Measurements from ENCODE around the gene ZNRF3.
A peak's percentile ranks its signal among the peaks of the same experiment; 100 is the strongest.
"Not testable (repeated sequence)": the region's sequence is repeated elsewhere in the genome, so short reads cannot be mapped to it uniquely, and the experiment has no call there.

Gene ZNRF3

DNA sequence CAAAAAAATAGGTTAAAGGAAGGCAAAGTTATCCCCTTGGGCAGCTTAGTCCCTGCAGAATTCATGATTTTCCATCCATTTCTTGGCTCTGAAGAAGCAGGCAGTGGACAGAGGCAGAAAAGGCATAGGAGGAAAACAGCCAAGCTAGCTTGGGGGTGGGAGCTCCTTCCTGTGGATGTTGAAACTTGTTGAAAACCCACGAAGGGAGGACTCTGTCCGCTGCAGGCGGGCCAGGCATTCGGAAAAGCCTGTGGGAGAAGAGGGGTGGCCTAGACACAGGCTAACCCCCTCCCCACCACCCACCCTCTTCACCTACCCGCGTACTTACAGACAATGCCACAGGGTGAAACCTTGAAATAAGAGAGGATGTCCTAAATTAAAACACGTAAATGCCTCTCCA lies 106.1 kb downstream of the ZNRF3 start:
- DNase-seq = no peak

DNA sequence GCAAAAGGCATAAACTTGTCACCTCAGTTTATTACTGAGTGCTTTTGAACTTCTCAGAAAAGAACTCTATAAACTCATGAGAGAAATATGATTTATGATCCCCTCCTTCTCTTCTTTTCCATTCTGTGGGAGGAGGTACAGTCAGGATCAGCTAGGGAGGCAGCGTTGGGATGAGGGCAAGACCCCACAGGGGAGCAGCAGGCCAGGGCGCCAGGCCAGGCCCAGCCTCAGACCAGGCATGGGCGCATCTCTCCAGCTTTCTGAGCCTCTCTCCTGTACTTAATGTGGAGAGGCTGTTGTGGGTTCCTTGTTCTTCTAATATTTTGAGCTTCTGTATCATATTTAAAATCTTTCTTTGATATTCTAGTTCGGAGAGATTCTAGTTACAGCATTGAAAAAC lies 106.5 kb downstream of the ZNRF3 start:
- DNase-seq = no peak

DNA sequence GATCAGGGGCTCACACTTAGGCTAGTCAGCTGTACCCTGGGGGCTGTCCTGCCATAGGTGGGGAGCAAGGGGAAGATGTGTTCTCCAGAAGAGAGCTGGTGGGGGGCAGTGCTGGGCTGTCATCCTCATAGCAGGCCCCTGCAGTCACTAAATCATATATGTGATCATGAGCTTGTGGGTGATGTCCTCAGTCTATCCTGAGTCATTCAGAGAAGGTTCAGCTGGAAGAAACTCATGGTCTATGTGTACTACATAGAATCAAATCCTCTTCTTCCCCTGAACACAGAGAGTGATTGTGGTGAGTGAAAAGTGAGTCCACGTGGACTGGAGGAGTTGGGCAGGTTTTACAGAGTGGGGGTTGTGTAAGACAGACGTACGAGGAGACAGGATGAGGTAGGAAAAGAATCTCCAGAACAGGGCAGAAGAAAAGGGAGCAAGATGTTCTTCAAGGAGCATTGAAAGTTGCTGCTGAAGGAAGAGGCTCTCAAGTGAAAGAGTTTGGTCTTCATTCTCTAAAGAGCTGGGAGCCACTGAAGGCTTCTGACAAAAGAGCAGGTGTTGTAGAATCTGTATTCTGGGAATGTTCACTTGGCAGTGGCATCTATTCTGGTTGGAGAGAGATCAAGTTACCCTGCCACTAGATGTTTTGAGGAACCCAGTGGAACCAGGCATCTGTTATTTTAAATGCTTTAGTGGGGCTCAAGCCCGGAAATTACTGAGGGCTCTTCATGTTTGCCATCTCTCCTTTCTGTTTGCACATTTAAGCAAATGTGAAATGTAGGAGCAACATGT lies 109.4 kb downstream of the ZNRF3 start:
- DNase-seq = no peak

DNA sequence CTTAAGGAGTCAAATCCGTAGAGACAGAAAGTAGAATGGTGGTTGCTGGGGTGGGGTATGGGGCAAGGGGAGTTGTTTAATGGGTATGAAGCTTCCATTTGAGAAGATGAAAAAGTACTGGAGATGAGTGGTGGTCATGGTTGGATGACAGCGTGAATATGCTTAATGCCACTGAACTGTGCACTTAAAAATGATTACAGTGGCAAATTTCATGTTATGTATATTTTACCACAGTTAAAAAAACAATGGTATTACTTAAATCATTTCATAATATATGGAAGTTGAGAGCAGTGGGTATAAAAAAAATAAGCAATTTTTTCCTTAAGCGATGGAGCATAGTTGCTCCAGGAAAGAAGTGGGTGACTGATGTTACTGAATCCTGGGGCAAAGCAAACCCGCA lies 111.2 kb downstream of the ZNRF3 start:
- no peak for DNase-seq

DNA sequence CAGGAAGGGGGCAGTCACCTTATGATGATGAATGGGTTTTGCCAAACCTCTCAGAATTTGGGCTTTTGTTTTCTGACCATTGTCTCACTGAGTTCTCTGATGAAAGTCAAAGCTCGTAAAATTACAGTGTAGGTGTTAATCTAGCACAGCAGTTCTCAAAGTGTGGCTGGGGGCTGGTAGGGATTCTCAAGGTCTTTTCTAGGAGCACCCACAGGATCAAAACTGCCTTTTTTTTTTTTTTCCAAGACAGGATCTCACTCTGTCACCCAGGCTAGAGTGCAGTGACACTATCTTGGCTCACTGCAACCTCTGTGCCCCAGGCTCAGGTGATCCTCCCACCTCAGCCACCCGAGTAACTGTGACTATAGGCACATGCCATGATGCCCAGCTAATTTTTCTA lies 112.2 kb downstream of the ZNRF3 start:
- DNase-seq = no peak

DNA sequence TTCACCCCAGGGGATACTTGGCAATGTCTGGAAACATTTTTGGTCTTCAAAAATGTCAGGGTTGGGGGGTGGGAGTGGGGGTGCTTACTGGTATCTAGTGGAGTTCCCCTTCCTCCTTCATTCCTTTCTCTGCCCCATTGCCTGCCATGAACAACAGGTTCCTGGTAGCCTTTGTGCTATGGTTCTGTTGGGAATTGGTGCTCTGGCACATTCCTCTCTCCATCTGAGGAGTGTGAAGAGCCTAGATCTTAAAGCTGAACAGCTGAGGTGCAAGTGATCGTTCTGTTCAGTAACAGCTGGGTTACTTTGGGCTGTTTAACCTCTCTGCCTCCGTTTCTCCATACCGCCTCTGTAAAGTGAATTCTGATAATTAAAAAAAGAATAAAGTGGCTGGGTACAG lies 114.0 kb downstream of the ZNRF3 start:
- no peak for DNase-seq

DNA sequence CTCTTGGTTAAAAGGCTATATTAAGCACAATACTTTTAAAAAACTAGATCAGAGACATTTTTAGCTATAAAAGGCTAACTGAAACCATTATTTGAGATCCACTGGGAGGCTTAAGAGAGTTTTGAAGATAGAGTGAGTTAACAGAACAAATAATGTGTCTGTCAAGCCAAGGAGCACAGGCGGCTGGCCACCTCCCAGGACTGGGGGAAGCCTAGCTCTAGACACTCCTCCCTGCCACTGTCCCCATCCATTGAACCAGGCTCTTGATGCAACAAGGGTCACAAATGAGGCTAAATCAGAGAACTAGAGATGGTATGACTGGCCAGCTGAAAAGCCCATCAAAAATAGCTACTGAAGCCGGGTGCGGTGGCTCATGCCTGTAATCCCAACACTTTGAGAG lies 115.3 kb downstream of the ZNRF3 start:
- no peak for DNase-seq

DNA sequence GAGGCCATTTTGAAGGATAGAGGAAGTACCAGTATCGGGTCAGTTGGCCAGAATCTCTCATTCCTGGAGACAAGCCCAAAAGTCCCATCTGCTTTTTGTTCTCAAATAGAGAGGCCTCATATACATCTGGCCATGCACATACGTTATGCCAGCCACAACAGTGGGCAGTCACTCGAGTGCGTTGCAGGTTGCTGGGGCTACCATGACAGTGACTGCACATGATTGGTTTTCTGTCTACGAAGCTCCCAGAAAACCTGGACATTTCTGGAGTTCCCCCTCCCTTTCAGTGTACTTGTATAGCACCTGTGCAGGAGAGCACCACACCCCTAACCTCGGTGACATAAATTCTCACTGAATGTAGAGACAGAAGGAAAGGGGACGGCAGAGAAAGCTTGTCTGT lies 116.1 kb downstream of the ZNRF3 start:
- no peak for DNase-seq

DNA sequence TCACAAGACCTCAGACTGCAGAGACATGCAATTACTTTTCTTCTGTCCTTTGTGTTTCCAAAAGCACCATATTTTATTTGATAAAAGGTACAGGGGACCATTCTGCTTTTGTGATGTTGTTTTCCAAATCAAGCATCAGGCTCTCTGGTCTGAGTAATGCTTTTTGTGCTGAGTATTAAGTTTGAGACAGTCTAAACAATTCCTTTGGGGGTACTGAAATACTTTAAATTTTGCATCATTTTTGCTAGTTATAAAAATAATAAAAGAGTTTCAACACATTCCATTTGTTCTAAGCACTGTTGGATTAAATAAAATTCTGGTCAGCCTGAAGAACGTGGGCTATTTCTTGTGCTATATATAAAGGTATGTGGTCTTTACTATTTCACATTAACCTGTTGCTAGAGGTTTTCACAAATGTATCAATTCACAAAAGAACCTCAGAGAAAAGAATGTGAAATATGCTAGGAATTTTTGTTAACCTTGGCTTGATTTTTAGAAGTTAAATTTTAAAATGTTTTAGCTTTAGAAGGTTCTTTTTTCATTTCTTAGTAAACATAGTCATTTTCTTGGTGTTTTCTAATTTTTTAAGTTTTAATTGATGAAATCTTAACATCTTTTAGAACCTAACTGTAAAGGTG lies 116.7 kb downstream of the ZNRF3 start:
- no peak for DNase-seq

DNA sequence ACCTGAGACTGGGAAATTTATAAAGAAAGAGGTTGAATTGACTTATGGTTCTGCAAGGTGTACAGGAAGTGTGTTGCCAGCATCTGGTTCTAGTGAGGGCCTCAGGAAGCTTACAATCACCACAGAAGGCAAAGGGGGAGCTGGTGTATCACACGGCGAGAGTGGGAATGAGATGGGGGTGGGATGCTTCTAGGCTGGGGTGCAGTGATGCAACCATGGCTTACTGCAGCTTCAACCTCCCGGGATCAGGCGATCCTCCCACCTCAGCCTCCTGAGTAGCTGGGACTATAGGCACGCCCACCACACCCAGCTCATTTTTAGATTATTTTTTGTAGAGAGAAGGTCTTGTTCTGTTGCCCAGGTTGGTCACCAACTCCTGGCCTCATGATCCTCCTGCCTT lies 117.3 kb downstream of the ZNRF3 start:
- no peak for DNase-seq

DNA sequence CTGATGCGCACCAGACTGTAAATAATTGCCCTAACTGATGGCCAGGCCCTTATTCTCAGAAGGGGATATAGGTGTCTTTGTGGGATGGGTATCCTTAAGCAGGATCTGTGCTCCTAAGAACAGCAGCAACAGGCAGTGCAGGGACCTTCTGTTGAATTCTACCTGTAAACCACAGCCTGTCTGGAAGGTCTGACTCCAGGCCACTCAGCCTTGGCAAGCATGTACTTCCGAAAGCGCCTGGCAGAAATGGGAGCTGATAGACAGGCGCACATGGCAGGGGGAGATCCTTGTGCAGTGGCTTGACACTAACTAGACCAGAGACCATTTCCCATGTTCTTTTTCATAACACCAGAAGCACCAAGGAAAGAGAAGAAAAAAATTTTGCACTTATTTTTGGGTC lies 119.2 kb downstream of the ZNRF3 start:
- no peak for DNase-seq

DNA sequence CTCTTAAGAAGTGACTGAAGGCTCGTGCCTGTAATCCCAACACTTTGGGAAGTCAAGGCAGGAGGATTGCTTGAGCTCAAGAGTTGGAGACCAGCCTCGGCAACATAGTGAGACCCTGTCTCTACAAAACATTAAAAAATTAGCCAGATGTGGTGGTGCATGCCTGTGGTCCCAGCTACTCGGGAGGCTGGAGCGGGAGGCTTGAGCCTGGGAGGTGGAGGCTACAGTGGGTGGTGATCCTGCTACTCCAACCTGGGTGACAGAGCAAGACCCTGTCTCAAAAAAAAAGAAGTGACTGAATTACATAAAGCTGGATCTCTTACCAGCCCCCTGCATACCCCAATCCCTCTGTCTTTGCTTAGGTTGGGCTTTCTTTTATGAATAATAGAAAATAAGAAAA lies 120.2 kb downstream of the ZNRF3 start:
- no peak for DNase-seq

DNA sequence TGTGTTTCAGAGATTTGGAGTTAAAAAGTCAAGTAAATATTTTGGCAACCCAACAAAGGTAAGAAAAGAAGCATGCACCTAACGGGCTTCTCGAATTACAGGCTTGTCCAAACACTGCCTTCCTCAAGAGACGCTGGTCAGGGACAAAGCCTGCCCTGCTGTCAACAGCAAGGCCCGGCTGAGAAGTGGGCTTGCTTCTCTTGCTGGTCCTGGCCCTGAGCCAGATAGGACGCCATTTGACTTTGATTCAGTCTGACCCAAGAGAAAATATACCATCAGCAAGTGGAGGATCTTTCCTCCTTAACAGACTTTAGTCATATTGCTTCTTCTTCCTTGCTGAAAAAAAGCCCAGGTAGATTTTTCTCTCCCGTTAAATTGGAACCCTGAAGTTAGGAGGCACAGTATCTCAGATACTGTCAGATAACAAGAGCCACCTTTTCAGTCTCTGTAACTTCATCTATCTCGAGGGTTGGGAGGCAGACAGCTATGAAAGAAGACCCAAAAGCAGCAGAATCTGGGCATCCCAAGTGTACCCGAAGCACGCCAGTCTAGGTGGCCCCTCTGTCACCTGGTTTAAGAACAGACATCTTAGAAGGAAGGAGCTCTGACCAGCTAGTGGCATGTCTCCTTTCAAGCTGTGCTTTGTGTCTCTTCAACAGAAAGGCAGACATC lies 120.7 kb downstream of the ZNRF3 start:
- no peak for DNase-seq

DNA sequence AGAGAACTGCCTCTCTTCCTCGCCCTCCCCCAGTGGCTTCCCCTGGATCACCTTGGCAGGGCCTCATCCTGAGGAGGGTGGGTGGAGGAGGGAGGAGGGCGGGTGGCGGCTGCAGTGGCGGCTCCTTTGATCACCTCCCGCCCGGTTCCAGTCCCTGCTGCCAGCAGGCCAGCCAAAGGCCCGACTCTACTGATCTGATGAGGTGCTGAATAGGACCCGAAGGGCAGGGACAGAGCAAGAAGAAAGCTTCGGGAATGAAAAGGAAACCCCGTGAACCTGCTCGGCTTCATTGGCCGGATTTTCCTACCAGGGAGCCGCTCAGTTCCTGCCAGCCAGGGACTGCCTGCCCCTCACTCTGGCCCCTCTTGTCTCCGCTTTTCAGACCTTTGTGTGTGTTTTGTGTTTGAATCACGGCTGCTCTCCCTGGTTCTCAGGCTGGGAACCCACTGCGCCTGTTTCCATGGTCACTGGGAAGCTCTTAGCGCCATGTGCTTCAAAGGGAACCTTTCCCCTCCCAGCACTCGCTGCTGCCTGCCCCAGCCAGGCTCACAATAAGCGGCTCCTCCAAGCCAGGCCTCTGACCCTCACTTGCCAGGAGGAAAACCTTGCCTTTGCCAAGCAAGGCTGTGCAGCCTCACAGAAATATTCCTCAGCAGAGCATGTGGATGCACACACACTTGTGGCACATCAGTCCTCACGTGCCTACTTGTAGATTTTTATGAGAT lies 121.4 kb downstream of the ZNRF3 start:
- DNase-seq = peak; percentile 62

DNA sequence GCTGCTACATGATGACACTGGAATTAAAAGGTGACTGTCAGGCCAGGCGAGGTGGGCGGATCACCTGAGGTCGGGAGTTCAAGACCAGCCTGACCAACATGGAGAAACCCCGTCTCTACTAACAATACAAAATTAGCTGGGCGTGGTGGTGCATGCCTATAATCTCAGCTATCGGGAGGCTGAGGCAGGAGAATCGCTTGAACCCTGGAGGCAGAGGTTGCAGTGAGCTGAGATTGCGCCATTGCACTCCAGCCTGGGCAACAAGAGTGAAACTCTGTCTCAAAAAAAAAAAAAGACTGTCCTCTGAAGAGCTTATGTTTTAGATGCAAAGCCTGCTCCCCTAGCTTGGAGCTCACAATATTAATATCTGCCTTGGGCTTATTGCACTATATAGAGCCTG lies 122.4 kb downstream of the ZNRF3 start:
- DNase-seq = not testable (repeated sequence)

DNA sequence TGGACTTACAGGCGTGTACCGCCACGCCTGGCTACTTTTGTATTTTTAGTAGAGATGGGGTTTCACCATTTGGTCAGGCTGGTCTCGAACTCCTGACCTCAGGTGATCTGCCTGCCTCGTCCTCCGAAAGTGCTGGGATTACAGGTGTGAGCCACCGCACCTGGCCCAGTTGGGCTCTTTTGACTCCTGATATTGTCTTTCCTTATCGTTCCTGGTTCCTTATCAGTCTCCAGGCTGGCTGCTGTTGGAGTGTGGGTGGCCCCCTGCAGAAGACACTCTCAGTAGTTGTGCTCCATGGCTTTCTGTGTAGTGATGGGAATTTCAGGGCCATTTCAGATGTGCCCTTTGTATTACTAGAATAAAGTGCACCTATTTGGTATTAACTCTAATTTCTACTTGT lies 123.0 kb downstream of the ZNRF3 start:
- no peak for DNase-seq

DNA sequence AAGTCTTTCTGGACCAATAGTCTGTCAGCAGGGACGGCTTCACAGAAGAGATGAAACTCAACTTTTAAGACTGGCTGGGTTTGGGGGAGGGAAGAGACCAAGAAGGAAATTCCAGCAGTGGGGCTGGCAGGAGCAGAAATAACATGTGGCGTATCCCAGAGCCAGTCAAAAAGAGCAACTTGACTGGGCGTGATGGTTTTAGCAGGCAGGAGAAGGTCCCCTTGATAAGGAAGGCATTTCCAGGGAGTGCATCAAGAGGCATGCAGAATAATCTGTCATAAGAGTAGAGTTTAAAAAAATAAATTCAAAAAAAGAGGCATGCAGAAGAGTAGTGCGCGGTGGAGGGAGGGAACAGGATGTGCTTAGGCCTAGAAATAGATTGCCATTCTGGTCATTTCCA lies 125.8 kb downstream of the ZNRF3 start:
- DNase-seq = no peak

DNA sequence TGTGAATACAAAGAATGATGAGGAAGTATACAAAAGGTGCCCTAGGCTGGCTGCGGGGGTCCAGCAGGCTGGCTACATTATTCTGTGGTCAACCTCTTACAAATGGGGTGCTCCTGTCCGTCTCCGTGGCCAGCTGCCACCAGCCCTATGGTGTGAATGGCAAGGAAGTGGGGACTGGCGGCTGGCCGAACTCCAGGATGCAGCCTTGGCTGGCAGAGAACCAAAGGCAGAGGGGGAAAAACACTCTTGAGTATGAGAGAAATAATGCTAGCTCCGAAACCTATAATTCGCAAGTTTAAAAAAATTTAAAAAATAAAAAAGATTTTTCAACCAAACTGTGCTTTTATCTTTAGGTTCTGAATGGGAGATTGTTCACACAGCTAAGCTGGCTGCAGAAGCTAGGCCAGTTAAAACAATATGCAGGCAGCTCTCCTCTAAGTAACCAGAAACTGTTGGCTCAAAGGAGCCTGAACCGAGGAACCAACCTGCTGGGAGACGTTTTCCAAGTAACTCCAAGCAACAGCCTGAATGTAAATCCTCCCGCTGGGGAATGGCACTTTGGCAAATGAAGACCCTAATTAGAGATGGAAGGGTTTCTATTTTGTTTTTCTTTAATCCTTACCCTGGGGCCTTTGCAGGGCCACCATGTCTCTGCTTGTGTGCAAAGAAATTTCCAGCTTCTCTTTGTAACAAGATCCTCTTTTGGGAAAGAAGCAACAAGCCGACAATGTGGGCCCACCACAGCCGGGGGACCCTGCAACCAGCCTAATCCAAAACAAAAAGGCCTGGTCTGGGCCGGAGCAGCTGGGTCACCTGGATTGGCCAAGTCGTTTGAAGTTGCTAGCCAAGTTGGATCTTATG lies 128.1 kb downstream of the ZNRF3 start:
- no peak for DNase-seq

DNA sequence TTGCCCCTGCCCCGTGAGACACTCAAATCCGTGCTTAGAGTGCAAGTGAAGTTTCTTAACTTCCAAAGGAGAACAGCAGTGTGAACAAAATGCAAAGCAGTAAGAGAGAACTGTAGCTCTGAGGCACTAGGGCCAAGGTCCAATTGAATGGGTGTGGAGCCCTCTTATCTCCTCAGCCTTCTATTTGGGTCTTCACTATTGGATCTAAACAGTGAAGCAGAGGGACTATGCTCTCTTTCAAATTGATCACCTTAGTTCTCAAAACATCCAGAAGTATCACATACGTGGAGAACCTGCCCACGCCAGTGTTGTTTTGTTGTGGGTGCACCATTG lies 128.7 kb downstream of the ZNRF3 start:
- no peak for DNase-seq

DNA sequence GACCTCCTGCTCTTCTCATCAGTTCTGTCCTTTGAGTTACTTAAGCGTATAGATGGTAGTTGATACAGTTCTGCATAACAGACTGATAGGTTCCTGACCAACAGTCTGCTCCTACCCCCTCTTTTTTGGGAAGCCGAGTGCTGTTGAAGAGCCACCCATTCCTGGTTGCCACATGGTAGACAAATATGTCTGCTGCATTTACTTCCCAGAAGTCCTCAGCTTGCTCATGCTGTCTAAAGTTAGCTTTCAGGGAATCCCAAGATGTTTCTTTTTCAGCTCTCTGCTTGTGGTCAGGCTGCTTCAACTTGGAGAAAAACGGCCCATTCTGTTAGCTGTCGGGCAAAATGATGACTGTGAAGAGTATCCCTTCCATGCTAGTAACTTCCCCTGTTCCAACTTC lies 129.6 kb downstream of the ZNRF3 start:
- no peak for DNase-seq

DNA sequence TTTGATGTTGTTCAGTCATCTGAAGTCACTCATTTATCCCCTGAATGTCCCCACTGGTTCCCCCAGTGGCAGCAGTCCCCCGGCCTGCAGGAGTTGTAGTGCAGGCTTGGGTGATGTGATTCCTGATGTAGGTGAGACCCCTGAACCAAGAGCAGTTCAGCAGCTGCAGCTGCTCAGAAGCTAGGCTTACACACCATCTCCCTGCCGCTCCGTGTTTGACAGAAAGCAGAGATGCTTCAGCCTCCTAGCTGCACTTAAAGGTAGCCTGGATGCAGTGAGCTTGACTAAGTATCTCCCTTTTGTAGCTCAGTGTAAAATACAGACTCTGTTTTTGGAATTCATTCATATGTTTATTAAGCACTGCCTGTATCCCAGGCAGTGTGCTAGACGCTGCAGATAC lies 130.9 kb downstream of the ZNRF3 start:
- DNase-seq = no peak

DNA sequence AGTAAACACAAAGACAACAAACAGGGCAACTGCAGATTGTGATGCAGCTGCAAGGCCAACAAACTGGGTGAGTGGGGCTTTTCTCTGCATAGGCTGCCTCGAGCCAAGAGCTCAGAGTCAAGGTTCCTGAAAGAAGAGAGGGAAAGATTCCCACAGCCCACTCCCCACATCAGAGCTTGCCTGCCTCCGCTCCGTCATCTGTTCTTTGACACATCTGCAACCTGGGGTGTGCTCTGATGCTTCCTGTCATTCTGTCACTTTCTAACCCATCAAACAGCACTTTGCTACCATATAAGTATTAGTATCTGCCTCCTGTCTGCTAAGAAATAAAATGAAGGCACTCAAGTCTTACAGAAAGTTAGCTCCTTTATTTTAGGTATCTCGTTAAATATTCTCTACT lies 131.4 kb downstream of the ZNRF3 start:
- no peak for DNase-seq

All from right forelimb (tissue), 1 donor.